Central memory CD8-positive, alpha-beta T cell (primary cell): ENCODE results near the gene DZIP1L.
A peak's percentile ranks its signal among the peaks of the same experiment; 100 is the strongest.
"Not testable (repeated sequence)": the region's sequence is repeated elsewhere in the genome, so short reads cannot be mapped to it uniquely, and the experiment has no call there.

ENCODE experiments used
- ATAC-seq: fragments of 150-1000 bp; cut with Tn5 transposase; replicated peaks from 2 replicates; pipeline ENCODE4 v1.10.0; 2022; ENCODE audit warnings: mild to moderate bottlenecking, moderate FRiP score, moderate number of reproducible peaks; ENCODE audit not compliant: poor library complexity, severe bottlenecking; ENCODE audit errors: extremely low read depth
- DNase-seq, 2 donors: peaks; one replicate each; pipeline ENCODE4 v3.0.0; 2021; ENCODE audit warnings: low spot score in 2 of 2
- H3K27ac Mint-ChIP-seq: one replicate; pipeline ENCODE4 v1.8.0; 2022; ENCODE audit warnings: low read depth, mild to moderate bottlenecking, moderate library complexity, mixed read lengths
- H3K27me3 Mint-ChIP-seq: one replicate; pipeline ENCODE4 v1.8.0; 2022; ENCODE audit warnings: mixed read lengths
- H3K36me3 Mint-ChIP-seq: one replicate; pipeline ENCODE4 v1.8.0; 2022; ENCODE audit warnings: mild to moderate bottlenecking, moderate library complexity, mixed read lengths; ENCODE audit not compliant: insufficient read depth
- H3K4me1 Mint-ChIP-seq: one replicate; pipeline ENCODE4 v1.8.0; 2022; ENCODE audit warnings: mixed read lengths
- H3K4me3 Mint-ChIP-seq: one replicate; pipeline ENCODE4 v1.8.0; 2022; ENCODE audit warnings: mild to moderate bottlenecking, moderate library complexity, mixed read lengths
- H3K9me3 Mint-ChIP-seq: one replicate; pipeline ENCODE4 v1.8.0; 2022; ENCODE audit warnings: mixed read lengths

DZIP1L gene

GRCh38 chr3:138101351-138101940, 14.0 kb downstream of the DZIP1L start:
- not testable (repeated sequence) for H3K27me3 Mint-ChIP-seq, H3K9me3 Mint-ChIP-seq, H3K36me3 Mint-ChIP-seq, H3K4me1 Mint-ChIP-seq, ATAC-seq, H3K4me3 Mint-ChIP-seq, DNase-seq, H3K27ac Mint-ChIP-seq

GRCh38 chr3:138099417-138099816, 16.0 kb downstream of the DZIP1L start:
- Mint-ChIP-seq H3K27me3 (peaks cover 8% of the 10 kb centered on the region), H3K4me1 (no peaks in the 10 kb centered on the region), H3K4me3 (no peak overlapping the region), H3K9me3 (no peaks in the 10 kb centered on the region), H3K36me3 (no peaks in the 10 kb centered on the region), H3K27ac (no peak overlapping the region)
- no peak for DNase-seq
- ATAC-seq, result no peak

DNA sequence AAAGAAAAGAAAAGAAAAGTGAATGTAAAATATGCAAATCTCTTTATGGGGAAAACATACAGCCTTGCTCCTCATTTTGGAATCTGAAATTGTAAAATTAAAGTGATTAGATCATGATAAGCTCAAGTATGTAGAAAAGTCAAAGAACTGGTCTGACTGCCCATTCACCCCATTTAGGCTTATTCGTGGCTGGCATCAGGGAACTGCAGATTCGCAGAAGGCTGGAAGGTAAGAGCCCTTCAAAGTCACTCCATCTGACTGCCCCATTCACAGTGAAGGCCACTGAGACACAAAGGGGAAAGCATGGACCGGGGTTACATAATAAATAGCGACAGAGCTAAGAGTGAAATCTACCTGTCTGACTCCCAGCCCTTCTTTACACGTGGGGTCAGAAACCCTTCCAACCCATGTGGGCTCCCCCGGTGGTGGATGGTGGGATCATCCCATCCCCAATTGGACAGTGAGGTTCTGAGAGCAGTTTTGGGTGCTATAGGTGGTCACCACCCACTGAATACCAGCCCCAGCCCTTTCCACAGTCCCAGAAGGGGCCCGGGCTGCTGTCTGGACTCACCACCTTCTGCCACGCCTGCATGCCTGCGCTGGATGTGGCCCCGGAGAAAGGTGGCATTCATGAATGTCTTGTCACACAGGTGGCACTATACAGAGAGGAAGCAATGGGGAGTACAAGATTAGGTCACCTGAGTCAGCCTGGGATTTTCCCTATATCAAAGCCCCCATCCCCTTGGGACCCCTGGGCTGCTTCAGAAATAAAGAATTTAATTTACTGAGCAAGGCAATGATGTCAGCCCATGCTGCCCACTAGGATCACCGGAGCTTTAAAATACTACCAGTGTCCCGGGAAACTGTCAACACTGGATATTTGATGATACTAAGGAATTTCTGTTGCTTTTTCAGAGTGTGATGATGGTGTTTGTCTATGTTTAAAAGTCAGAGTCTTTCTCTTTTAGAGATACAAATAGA, 17.9 kb downstream of the DZIP1L start:
- H3K27me3 Mint-ChIP-seq, result peaks cover 9% of the 10 kb centered on the region
- H3K4me3 Mint-ChIP-seq, result no peak overlapping the region
- H3K27ac Mint-ChIP-seq, result no peak overlapping the region
- ATAC-seq (no peak), DNase-seq (no peak)
- H3K36me3 Mint-ChIP-seq, result no peaks in the 10 kb centered on the region
- H3K4me1 Mint-ChIP-seq, result no peaks in the 10 kb centered on the region
- no peaks in the 10 kb centered on the region for H3K9me3 Mint-ChIP-seq

- Mint-ChIP-seq H3K27ac (no peak overlapping the region), H3K9me3 (no peaks in the 10 kb centered on the region), H3K4me1 (no peaks in the 10 kb centered on the region), H3K27me3 (peaks cover 9% of the 10 kb centered on the region), H3K36me3 (no peaks in the 10 kb centered on the region), H3K4me3 (no peak overlapping the region)
- DNase-seq, result no peak
- ATAC-seq, result no peak
Measured at GRCh38 chr3:138093721-138094120, 21.7 kb downstream of the DZIP1L start.

GRCh38 chr3:138092023-138092422, 23.4 kb downstream of the DZIP1L start:
- Mint-ChIP-seq H3K9me3 (no peaks in the 10 kb centered on the region), H3K27ac (no peak overlapping the region), H3K27me3 (peaks cover 16% of the 10 kb centered on the region), H3K4me1 (no peaks in the 10 kb centered on the region), H3K4me3 (no peak overlapping the region), H3K36me3 (no peaks in the 10 kb centered on the region)
- no peak for DNase-seq
- ATAC-seq, result no peak

DNA sequence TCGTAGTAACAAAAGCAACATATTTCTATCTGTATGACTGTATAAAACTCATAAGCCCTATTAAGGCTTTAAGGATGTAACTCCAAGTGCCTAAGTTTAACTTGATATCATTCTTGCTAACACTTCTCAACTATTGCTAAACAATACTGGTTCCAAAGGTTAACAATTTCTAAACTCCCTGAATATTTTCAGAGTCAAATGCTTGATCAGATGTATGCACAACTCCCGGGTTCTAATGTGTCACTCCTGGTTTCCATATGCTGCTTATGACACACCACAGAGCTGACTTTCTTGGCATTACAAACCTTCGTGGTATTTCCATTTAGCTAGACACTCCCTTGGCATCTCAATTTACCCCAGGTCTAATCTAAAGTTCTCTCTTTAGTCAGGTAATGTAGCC, 26.3 kb downstream of the DZIP1L start:
- Mint-ChIP-seq H3K4me1 (no peaks in the 10 kb centered on the region), H3K4me3 (no peak overlapping the region), H3K27me3 (peaks cover 15% of the 10 kb centered on the region), H3K9me3 (no peaks in the 10 kb centered on the region), H3K27ac (no peak overlapping the region), H3K36me3 (no peaks in the 10 kb centered on the region)
- no peak for DNase-seq
- ATAC-seq, result no peak

DNA sequence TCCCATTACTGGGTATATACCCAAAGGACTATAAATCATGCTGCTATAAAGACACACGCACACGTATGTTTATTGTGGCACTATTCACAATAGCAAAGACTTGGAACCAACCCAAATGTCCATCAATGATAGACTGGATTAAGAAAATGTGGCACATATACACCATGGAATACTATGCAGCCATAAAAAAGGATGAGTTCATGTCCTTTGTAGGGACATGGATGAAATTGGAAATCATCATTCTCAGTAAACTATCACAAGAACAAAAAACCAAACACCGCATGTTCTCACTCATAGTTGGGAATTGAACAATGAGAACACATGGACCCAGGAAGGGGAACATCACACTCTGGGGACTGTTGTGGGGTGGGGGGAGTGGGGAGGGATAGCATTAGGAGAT, 29.7 kb downstream of the DZIP1L start:
- H3K4me3 Mint-ChIP-seq, result not testable (repeated sequence)

DNA sequence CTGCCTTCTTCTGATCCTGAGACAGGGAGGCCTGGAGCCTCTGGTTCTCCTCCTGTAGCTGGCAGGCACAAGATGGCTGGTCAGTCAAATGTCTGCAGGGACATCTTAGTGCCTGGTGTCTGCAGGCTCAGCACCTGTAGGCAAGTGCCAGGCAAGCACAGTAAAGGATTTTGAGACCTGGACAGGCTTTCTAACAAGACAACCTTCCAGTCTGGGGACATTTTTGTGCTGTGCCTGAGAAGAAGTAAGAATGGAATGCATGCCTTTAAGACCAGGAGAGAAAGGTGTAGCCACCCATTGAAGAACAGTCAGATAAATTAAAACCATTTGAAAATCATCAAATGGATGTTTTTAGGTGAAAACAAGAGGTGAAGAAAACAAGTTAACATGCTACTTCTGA, 31.2 kb downstream of the DZIP1L start:
- no peak overlapping the region for H3K27ac Mint-ChIP-seq
- peaks cover 2% of the 10 kb centered on the region for H3K36me3 Mint-ChIP-seq
- DNase-seq, result no peak
- H3K4me1 Mint-ChIP-seq, result peaks cover 16% of the 10 kb centered on the region
- H3K27me3 Mint-ChIP-seq, result peaks cover 15% of the 10 kb centered on the region
- ATAC-seq, result no peak
- no peak overlapping the region for H3K4me3 Mint-ChIP-seq
- no peaks in the 10 kb centered on the region for H3K9me3 Mint-ChIP-seq

More for the DNA sequence above, 29.7 kb downstream of the DZIP1L start:
- H3K27ac Mint-ChIP-seq, H3K9me3 Mint-ChIP-seq, ATAC-seq, DNase-seq, H3K36me3 Mint-ChIP-seq: not testable (repeated sequence)
- H3K27me3 Mint-ChIP-seq, result peaks cover 15% of the 10 kb centered on the region
- peaks cover 16% of the 10 kb centered on the region for H3K4me1 Mint-ChIP-seq

- H3K27ac Mint-ChIP-seq, result no peak overlapping the region
- H3K27me3 Mint-ChIP-seq, result peaks cover 15% of the 10 kb centered on the region
- H3K36me3 Mint-ChIP-seq, result peaks cover 2% of the 10 kb centered on the region
- ATAC-seq, result no peak
- H3K4me1 Mint-ChIP-seq, result peaks cover 16% of the 10 kb centered on the region
- DNase-seq, result no peak
- no peak overlapping the region for H3K4me3 Mint-ChIP-seq
- no peaks in the 10 kb centered on the region for H3K9me3 Mint-ChIP-seq
Measured at GRCh38 chr3:138082992-138083386, 32.4 kb downstream of the DZIP1L start.

DNA sequence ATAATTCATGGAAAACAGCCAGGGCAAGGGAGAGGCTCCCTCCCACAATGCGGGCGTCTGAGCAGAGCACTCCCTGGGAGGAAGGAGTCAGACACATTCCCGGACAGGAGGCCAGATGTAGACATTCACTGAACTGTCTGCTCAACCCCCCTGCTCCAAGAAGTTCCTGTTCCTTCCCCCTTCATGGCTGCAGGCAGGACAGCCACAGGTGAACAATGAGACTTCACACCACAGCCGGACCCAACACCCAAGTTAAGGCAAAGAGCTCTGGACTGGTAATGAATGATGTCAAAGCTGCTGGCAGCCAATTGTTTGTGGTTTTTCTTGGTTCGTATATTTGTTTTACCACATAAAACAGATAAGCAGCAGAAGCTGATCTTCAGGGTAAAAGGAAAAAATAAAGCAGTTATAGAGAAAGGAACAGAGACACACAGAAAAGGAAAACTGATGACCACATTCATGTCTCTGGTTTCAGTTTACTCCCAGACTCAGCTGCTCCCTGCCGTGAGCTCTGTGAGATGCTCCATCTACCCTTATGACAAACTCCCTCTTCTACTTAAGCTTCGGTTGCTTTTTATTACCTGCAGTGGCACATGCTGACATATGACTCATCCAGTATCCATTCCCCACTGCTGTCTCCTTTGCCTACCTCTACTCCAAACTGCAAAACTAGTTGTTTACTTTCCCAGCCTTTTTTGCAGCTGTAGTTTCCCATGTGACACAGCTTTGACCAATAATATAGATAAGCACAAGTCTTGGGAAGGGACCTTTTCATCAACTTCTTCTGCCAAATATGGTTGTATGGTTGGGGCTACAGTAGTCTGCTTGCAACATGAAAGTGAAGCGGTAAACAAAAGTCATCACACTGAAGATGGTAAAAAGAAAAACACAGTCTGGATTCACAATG, 33.1 kb downstream of the DZIP1L start:
- H3K36me3 Mint-ChIP-seq, result peaks cover 2% of the 10 kb centered on the region
- H3K4me1 Mint-ChIP-seq, result peaks cover 16% of the 10 kb centered on the region
- DNase-seq, result no peak
- ATAC-seq, result peak; percentile 53
- H3K9me3 Mint-ChIP-seq, result no peaks in the 10 kb centered on the region
- H3K27ac Mint-ChIP-seq, result peak overlapping the region; percentile 29
- H3K4me3 Mint-ChIP-seq, result peak overlapping the region; percentile 53
- H3K27me3 Mint-ChIP-seq, result peaks cover 11% of the 10 kb centered on the region

GRCh38 chr3:138081371-138082084, 33.9 kb downstream of the DZIP1L start:
- ATAC-seq (no peak), DNase-seq (no peak)
- no peak overlapping the region for H3K4me3 Mint-ChIP-seq
- H3K36me3 Mint-ChIP-seq, result peaks cover 2% of the 10 kb centered on the region
- peak overlapping the region; percentile 29 for H3K27ac Mint-ChIP-seq
- peaks cover 16% of the 10 kb centered on the region for H3K4me1 Mint-ChIP-seq
- H3K9me3 Mint-ChIP-seq, result no peaks in the 10 kb centered on the region
- peaks cover 3% of the 10 kb centered on the region for H3K27me3 Mint-ChIP-seq

DNA sequence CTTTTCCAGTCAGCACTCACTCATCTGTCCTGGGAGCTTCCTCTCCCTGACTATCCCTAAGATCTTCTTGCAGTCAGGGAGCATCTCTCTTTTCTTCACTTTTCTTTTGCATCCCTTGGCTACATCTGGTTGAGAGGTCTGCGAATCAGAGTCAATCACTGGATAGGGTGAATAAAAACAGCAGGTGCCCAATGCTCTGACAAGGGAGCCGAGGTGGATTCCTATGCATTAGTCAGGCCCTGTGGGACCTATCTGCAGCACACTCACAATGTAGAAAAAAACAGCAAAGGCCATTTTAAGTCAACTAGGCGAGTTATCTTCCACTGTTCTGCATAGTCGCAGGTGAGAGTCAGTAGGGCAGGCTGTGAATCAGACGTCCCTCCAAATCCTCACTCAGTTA, 35.5 kb downstream of the DZIP1L start:
- Mint-ChIP-seq H3K27ac (no peak overlapping the region), H3K9me3 (no peaks in the 10 kb centered on the region), H3K4me1 (peaks cover 16% of the 10 kb centered on the region), H3K27me3 (peaks cover 13% of the 10 kb centered on the region), H3K36me3 (peaks cover 2% of the 10 kb centered on the region), H3K4me3 (no peak overlapping the region)
- no peak for DNase-seq
- ATAC-seq, result no peak
